ENCODE measurements around the gene ENOX1. TPM values are rescaled to one million over a fixed set of nuclear protein-coding genes. Genes with fewer than 3 reads are reported as not detected.

The ENOX1 gene
- total and polyA plus RNA-seq, 9 of the 15 experiments (the other 6 are each of a cell fraction or from before 2014, with no cell fraction given) = not detected

- no peak overlapping the region for H3K4me2 ChIP-seq (ENCODE audit: insufficient read depth, low read length)
- FAIRE-seq = no peak
- TF ChIP-seq ZC3H8 (IDR thresholded peaks at IDR 0.05) = no peak
- no peak for TF ChIP-seq GTF2A2 (tag; IDR thresholded peaks at IDR 0.05)
- no peak for TF ChIP-seq ZNF354B (CRISPR knock-in tag; IDR thresholded peaks at IDR 0.05)
- TF ChIP-seq RREB1 (CRISPR knock-in tag; IDR thresholded peaks at IDR 0.05) = no peak
- TF ChIP-seq SLC30A9 (CRISPR knock-in tag; IDR thresholded peaks at IDR 0.05) = no peak
- TF ChIP-seq TBL1XR1 (IDR thresholded peaks at IDR 0.05; ENCODE audit: low read length in 2 of 2) = no peak
- no peak for TF ChIP-seq HDAC8 (tag; IDR thresholded peaks at IDR 0.05)
- TF ChIP-seq GABPB2 (CRISPR knock-in tag; conservative IDR thresholded peaks at IDR 0.05) = no peak
- TF ChIP-seq MYC (IDR thresholded peaks at IDR 0.05; ENCODE audit: low read depth, low read length) = no peak
- no peak for TF ChIP-seq MYC (CRISPR knock-in tag; IDR thresholded peaks at IDR 0.05; ENCODE audit: borderline replicate concordance, low read depth)
- no peak for TF ChIP-seq TOE1 (IDR thresholded peaks at IDR 0.05; ENCODE audit: borderline replicate concordance)
- TF ChIP-seq TOE1 (CRISPR knock-in tag; IDR thresholded peaks at IDR 0.05; ENCODE audit: borderline replicate concordance, low read depth) = no peak
- no peak for TF ChIP-seq ZNF780A (CRISPR knock-in tag; IDR thresholded peaks at IDR 0.05)
- no peaks in the 10 kb centered on the region for H3K36me3 ChIP-seq (ENCODE audit: control insufficient read depth, insufficient read depth, low read length)
- H3K4me3 ChIP-seq = no peak overlapping the region
- intact Hi-C loops (cut with micrococcal nuclease) = no loop called here
- no peak overlapping the region for H3K27ac ChIP-seq (ENCODE audit: extremely low read depth, low read depth, low read length)
- 1% methylated on average over 8 of the region's 8 CpGs for whole genome bisulfite sequencing (ENCODE audit: insufficient coverage, low coverage, missing lambda C conversion rate)
- no peaks in the 10 kb centered on the region for H4K20me1 ChIP-seq (replicated peaks; ENCODE audit: control insufficient read depth, insufficient read depth, low read length)
- no peak overlapping the region for H3K9ac ChIP-seq (ENCODE audit: insufficient read depth in 1 of 2, low read depth in 2 of 2, low read length in 2 of 2)
- no peaks in the 10 kb centered on the region for H3K4me1 ChIP-seq (replicated peaks in 1 of 2; ENCODE audit: control insufficient read depth in 2 of 2, insufficient read depth in 2 of 2, low read length in 2 of 2)
- DNase-seq (ENCODE audit: extremely low read depth in 1 of 4, low spot score in 3 of 4) = no peak
- no peaks in the 10 kb centered on the region for H3K9me1 ChIP-seq (ENCODE audit: control insufficient read depth, insufficient read depth, low read length)
- ChIA-PET POLR2A (no interaction called here), CTCF (ENCODE audit: low intra/inter-chr PET ratio) (no interaction called here)
- BruUV-seq (replicated peaks) = no TSS peak
- H3K27me3 ChIP-seq (ENCODE audit: control insufficient read depth in 2 of 2, insufficient read depth in 2 of 2, low read length in 2 of 2) = no peaks in the 10 kb centered on the region
- no peaks in the 10 kb centered on the region for H3K9me3 ChIP-seq (replicated peaks; ENCODE audit: control insufficient read depth, insufficient read depth, low read depth, low read length)
- H3K79me2 ChIP-seq (ENCODE audit: control insufficient read depth, insufficient read depth, low read length) = no peaks in the 10 kb centered on the region
- in situ Hi-C loops (cut with MboI) = no loop called here
- no peak for ATAC-seq
- H2AFZ ChIP-seq (ENCODE audit: low read depth, low read length) = no peak overlapping the region
Measured at GRCh38 chr13:43428545-43429296, 358.1 kb downstream of the ENOX1 start.
